SU-DHL-6 (cell line): Measurements from ENCODE around the gene LRRC2.

Experiments used
- CTCF ChIP-seq: fragments of 200-600 bp; sonication (generic); IDR thresholded peaks from one replicate; pipeline ENCODE4 v1.5.1; 2017; ENCODE audit warnings: antibody characterized with exemption, mild to moderate bottlenecking, low read length, moderate library complexity; ENCODE audit not compliant: insufficient read depth, poor library complexity, severe bottlenecking
- EZH2phosphoT487 ChIP-seq: fragments of 200-600 bp; sonication (generic), shearing (Covaris generic); conservative IDR thresholded peaks from 2 replicates; pipeline ENCODE4 v1.6.1; 2018; ENCODE audit warnings: mild to moderate bottlenecking, antibody characterized with exemption, low read length, moderate library complexity, mixed read lengths

DNA sequence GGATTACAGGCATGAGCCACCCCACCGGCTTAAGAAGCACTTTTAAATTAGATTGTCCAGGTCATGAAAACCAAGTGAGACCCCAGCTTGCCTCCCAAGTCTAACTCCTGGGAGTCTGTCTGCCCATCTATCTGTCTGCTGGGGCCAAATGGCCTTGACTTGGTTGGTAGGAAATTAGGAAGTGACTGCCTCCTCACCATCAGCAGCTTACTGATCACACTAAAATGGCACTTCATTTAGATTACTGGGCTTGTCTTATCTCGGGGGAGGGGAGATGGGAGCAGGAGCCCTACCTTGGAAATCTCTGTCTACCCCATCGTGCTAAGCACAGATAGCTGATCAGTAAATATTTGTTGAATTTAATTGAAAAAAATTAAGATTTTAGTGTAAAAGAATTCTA is 5.6 kb upstream of the LRRC2 start:
- TF ChIP-seq CTCF (no peak), EZH2phosphoT487 (no peak)
